Nephron (organoid): Measurements from ENCODE around the gene CEP78.

Source experiments
- H3K27ac Mint-ChIP-seq, 3 experiments: 2 replicates each; pipeline ENCODE4 v1.8.0; 2020; ENCODE audit warnings: mixed read lengths in 3 of 3, mild to moderate bottlenecking in 2 of 3, moderate library complexity in 1 of 3
- H3K27me3 Mint-ChIP-seq: 2 replicates; pipeline ENCODE4 v1.8.0; 2021; ENCODE audit warnings: low read depth, mild to moderate bottlenecking, moderate library complexity, mixed read lengths
- H3K36me3 Mint-ChIP-seq: 2 replicates; pipeline ENCODE4 v1.8.0; 2020; ENCODE audit warnings: low read depth, mixed read lengths
- H3K4me1 Mint-ChIP-seq: 2 replicates; pipeline ENCODE4 v1.8.0; 2020; ENCODE audit warnings: mixed read lengths
- H3K4me3 Mint-ChIP-seq, 3 experiments: 2 replicates each; pipeline ENCODE4 v1.8.0; 2020; ENCODE audit warnings: mild to moderate bottlenecking in 3 of 3, mixed read lengths in 3 of 3, moderate library complexity in 2 of 3
- H3K9me3 Mint-ChIP-seq: 2 replicates; pipeline ENCODE4 v1.8.0; 2020; ENCODE audit warnings: mixed read lengths
- TF ChIP-seq, protein P1 (sequence below), 3 experiments: fragments of 200-600 bp; sonication (generic); IDR thresholded peaks; one replicate each; pipeline ENCODE4 v1.5.0; 2021; ENCODE audit warnings: antibody characterized with exemption in 3 of 3; ENCODE audit not compliant: unreplicated experiment in 3 of 3

CEP78 gene

DNA sequence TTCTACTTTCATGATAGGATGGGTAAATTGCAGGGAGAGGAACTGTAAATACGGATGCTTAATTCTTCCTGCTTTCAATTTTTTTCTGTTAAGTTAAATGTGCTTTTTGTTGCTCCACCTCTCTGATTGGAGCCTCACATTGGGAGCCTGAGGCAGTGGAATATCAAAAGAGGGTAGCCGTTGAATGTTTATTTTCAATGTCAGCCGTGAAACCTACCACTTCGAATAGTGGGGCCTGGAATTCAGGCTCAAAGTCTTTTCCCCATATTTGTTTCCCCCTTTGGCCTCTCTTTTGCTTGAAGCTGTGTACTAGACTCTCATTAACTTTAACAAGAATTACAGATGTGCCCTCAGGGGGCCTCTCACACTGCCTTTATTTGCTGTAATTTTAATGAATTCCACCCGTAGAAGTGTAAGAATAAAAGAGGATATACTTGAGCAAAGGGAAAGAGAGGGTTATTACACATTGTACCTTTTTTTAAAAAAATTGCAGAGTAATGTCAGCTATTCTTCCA is 90.0 kb downstream of the CEP78 start:
- Mint-ChIP-seq H3K4me3 (no peak overlapping the region), H3K9me3 (no peaks in the 10 kb centered on the region), H3K4me1 (peaks cover 31% of the 10 kb centered on the region), H3K27ac (peak overlapping the region; percentile 56 to 89 (median 84)), H3K36me3 (peaks cover 65% of the 10 kb centered on the region), H3K27me3 (no peaks in the 10 kb centered on the region)
- TF ChIP-seq, protein P1, sequence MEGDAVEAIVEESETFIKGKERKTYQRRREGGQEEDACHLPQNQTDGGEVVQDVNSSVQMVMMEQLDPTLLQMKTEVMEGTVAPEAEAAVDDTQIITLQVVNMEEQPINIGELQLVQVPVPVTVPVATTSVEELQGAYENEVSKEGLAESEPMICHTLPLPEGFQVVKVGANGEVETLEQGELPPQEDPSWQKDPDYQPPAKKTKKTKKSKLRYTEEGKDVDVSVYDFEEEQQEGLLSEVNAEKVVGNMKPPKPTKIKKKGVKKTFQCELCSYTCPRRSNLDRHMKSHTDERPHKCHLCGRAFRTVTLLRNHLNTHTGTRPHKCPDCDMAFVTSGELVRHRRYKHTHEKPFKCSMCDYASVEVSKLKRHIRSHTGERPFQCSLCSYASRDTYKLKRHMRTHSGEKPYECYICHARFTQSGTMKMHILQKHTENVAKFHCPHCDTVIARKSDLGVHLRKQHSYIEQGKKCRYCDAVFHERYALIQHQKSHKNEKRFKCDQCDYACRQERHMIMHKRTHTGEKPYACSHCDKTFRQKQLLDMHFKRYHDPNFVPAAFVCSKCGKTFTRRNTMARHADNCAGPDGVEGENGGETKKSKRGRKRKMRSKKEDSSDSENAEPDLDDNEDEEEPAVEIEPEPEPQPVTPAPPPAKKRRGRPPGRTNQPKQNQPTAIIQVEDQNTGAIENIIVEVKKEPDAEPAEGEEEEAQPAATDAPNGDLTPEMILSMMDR (IDR thresholded peaks at IDR 0.05; ENCODE audit: unreplicated experiment in 3 of 3): no peak

DNA sequence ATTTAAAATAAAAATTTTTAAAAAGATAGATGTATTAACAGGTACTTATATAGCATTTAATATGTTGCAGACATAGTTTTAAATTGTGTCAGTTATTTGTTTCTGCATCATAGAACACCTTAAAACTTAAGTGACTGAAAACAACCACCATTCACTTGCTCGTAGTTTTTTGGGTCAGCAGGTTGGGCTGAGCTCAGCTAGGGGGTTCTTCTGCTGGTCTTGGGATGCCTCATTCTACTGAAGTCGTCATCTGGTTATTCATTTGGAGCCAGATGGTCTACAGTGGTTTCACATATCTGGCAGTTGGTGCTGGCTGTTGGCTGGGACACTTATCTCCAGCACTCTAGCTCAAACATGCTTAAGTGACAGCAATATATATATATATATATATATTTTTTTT is 90.7 kb downstream of the CEP78 start:
- H3K4me3 Mint-ChIP-seq: no peak overlapping the region
- H3K27ac Mint-ChIP-seq: no peak overlapping the region
- TF ChIP-seq, protein P1 (IDR thresholded peaks at IDR 0.05; ENCODE audit: unreplicated experiment in 3 of 3): no peak
- H3K27me3 Mint-ChIP-seq: no peaks in the 10 kb centered on the region
- H3K9me3 Mint-ChIP-seq: no peaks in the 10 kb centered on the region
- peaks cover 31% of the 10 kb centered on the region for H3K4me1 Mint-ChIP-seq
- H3K36me3 Mint-ChIP-seq: peaks cover 65% of the 10 kb centered on the region
